Bronchial epithelial cell (primary cell): ENCODE measurements around the gene ACSF2. TPM values are rescaled to one million over a fixed set of nuclear protein-coding genes. Genes with fewer than 3 reads are reported as not detected.

Experiments
- DNase-seq: peaks from one replicate; pipeline ENCODE4 v3.0.0-alpha.2; 2010; ENCODE audit warnings: low read depth
- FAIRE-seq: peaks from 2 replicates; lab custom pipeline; 2011; peaks lifted over from hg19 to GRCh38; lab: Jason Lieb, UNC
- H3K27me3 ChIP-seq: 2 replicates; pipeline ENCODE4 v1.5.1; 2011; ENCODE audit warnings: low read length; ENCODE audit not compliant: control insufficient read depth, insufficient read depth
- H3K36me3 ChIP-seq: 2 replicates; pipeline ENCODE4 v1.5.1; 2011; ENCODE audit warnings: low read length; ENCODE audit not compliant: control insufficient read depth, insufficient read depth
- H3K4me3 ChIP-seq: 2 replicates; pipeline ENCODE4 v1.5.1; 2011; ENCODE audit warnings: mild to moderate bottlenecking, low read depth, low read length, control low read depth
- total RNA-seq: library from RNA; depleted of rRNA; stranded (reverse); fragments of >200 nt; gene quantifications from 2 replicates; pipeline ENCODE4 v1.2.1, GENCODE V29; 2014
- TF ChIP-seq, protein P1 (sequence below): IDR thresholded peaks from 2 replicates; pipeline ENCODE4 v1.5.1; 2011; ENCODE audit warnings: mild to moderate bottlenecking, moderate library complexity, low read length, control low read depth, inconsistent platforms; ENCODE audit not compliant: insufficient read depth, severe bottlenecking

Gene ACSF2, protein sequence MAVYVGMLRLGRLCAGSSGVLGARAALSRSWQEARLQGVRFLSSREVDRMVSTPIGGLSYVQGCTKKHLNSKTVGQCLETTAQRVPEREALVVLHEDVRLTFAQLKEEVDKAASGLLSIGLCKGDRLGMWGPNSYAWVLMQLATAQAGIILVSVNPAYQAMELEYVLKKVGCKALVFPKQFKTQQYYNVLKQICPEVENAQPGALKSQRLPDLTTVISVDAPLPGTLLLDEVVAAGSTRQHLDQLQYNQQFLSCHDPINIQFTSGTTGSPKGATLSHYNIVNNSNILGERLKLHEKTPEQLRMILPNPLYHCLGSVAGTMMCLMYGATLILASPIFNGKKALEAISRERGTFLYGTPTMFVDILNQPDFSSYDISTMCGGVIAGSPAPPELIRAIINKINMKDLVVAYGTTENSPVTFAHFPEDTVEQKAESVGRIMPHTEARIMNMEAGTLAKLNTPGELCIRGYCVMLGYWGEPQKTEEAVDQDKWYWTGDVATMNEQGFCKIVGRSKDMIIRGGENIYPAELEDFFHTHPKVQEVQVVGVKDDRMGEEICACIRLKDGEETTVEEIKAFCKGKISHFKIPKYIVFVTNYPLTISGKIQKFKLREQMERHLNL
- 14.7 and 16.6 TPM in 2 replicates for total RNA-seq

DNA sequence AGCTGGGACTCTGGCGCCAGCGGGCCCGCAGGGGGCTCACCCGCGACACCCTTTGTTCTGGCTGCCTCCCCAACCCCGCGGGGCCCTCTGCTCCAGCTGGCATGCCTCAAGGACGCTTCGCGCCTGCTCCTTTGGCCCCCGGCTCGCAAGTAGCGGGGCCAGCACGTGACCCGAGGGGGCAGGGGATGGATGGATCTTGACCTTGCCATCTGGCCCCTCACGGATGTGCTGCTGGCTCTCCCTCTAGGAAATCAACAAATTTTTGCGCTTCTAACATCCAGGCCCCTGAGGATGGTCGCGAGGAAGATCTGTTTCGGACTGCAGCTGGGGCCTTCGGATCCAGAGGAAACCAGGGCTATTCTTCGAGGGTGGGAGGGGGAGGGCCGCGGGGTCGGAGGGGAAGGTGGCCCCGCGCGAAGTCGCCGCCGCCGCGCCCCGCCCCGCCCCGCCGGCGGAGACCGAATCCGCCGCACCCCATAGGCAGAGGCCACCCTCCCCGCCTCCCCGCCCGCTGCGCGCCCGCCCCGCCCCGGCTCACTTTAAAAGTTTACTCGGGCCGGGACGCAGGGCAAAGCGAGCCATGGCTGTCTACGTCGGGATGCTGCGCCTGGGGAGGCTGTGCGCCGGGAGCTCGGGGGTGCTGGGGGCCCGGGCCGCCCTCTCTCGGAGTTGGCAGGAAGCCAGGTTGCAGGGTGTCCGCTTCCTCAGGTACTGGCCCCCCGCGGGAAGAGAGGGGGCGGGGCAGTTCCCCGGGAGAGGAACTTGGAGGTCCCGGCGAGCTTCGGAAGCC is at the start of gene ACSF2:
Gene ACSF2 (plus strand): TSS at position 537 of the 790 bp plus-strand sequence. CDS start 44 bp downstream, at position 581.
- Histone ChIP-seq H3K4me3 (peak within 1 kb of the TSS; percentile 54), H3K27me3 (no peaks in the 10 kb centered on the region), H3K36me3 (no peaks in the 10 kb centered on the region)
- TF ChIP-seq, protein P1, sequence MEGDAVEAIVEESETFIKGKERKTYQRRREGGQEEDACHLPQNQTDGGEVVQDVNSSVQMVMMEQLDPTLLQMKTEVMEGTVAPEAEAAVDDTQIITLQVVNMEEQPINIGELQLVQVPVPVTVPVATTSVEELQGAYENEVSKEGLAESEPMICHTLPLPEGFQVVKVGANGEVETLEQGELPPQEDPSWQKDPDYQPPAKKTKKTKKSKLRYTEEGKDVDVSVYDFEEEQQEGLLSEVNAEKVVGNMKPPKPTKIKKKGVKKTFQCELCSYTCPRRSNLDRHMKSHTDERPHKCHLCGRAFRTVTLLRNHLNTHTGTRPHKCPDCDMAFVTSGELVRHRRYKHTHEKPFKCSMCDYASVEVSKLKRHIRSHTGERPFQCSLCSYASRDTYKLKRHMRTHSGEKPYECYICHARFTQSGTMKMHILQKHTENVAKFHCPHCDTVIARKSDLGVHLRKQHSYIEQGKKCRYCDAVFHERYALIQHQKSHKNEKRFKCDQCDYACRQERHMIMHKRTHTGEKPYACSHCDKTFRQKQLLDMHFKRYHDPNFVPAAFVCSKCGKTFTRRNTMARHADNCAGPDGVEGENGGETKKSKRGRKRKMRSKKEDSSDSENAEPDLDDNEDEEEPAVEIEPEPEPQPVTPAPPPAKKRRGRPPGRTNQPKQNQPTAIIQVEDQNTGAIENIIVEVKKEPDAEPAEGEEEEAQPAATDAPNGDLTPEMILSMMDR = no peak
- DNase-seq = no peak
- no peak for FAIRE-seq

DNA sequence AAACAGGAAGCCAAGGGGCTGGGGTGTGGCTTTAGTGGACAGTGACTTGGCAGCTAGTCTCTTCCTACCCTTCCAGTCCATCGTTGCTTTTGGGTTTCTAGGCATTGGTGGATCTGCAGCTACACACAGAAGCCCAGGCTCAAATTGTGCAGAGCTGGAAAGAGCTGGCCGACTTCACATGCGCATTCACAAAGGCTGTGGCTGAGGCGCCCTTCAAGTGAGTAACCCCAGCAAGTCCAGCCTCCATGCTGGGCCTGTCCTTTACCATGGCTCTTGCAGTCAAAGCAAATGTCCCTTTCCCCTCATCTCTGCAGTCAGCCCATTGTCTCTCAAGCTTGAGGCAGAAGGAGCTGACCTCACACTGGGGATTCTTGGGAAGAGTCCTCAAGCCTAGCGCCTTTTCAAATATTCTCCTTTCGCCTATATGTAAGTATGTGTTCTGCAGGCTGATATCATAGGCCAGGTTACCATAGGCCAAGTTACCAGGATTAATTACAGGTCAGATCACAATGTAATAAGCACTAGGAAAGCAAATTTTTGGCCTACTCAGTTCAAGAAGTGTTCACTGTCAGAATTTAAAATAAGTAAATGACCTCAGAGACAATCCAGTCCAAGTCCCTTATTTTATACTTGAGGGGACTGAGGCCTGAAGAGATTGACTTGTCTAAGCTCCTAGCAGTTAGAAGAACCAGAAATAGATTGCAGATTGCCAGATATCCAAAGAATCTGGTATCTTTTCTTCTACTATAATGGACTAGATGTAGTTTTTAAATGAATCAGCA is 46.5 kb upstream of the ACSF2 start:
- DNase-seq = no peak
- no peak for FAIRE-seq
- no peak overlapping the region for H3K4me3 ChIP-seq
- no peaks in the 10 kb centered on the region for H3K27me3 ChIP-seq
- TF ChIP-seq, protein P1 = no peak
- peaks cover 15% of the 10 kb centered on the region for H3K36me3 ChIP-seq

DNA sequence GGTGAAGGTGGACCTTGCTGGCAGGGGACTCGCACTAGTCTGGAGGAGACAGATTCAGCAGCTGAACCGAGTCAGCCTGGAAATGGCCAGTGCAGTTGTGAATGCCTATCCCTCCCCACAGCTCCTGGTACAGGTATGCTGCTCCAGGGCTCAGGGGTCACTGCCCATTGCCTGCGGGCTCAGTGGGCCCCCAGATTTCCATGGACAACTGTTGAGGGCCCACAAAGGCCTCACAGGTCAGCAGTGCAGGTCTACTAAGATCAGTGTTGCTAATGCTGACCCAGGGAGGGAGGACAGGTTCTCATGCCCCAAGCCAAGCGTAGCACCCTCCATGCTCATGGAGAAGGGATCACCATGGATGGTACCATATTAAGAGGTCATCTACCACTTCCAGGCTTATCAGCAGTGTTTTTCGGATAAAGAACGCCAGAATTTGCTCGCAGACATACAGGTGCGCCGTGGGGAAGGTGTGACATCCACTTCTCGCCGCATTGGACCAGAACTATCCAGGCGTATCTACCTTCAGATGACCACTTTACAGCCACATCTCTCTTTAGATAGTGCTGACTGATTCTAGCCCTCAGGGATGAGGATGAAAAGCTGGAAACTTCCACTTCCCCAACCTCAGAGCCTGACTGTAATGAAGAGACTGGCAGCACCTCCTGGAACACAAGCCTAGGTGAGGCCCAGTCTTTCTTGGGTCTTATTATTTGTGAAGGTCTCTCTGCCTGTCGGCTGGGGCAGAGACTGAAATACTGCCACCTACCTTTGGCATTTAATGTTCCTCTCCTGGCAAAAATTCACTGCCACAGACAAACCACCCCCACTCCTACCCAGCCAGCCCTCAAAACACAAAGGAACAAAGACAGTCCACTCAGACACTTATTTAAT is 45.4 kb upstream of the ACSF2 start:
- Histone ChIP-seq H3K27me3 (no peaks in the 10 kb centered on the region), H3K4me3 (no peak overlapping the region), H3K36me3 (peaks cover 22% of the 10 kb centered on the region)
- TF ChIP-seq, protein P1 = peak; percentile 34
- FAIRE-seq = peak; percentile 77
- peak; percentile 15 for DNase-seq

DNA sequence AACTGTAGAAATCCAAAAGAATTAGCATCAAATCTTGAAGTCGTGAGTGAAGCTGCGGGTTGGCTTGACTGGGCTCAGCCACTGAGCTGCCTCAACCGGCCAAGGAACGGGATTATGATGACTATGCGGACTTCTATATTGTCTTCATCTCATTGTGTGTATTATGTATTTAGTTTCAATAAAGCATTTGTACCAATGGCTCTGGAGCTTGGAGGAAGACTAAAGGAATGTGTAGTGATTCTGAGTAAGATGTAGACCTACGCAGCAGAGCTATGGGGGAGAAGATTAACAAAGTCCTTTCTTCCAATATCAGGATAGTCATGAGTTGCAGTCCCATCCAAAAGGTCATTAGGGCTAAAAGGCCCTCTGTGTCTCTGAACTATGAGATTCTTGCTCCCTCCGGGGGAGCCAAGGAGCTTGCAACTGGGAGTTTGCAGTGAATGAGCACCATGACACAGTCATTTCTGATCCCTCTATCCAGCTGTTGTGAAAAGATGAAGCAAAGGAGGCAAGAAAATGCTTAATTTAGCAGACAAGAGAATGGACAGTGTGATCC is 44.7 kb upstream of the ACSF2 start:
- TF ChIP-seq, protein P1 = no peak
- Histone ChIP-seq H3K27me3 (no peaks in the 10 kb centered on the region), H3K36me3 (peaks cover 24% of the 10 kb centered on the region), H3K4me3 (no peak overlapping the region)
- DNase-seq (no peak), FAIRE-seq (no peak)

DNA sequence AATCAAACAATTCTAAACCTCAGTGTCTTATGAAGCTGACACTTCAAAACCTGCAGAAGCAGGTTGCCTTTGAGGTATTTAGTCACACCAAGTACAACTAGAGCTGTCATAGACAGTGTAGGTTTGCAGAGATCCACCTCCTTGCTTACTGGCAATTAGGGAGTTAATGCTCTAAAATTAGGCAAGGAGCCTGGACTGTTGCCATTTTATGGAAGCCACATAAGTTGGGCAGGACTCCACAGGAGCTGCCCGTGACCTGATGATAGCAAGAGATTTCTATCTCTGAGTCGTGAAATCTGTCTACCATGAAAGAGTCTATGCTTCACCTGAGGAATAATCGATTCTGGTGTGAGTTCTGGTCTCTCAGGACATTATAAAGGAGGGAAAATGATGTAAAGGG is 44.1 kb upstream of the ACSF2 start:
- no peak for FAIRE-seq
- no peak overlapping the region for H3K4me3 ChIP-seq
- TF ChIP-seq, protein P1 = no peak
- no peaks in the 10 kb centered on the region for H3K27me3 ChIP-seq
- peaks cover 28% of the 10 kb centered on the region for H3K36me3 ChIP-seq
- no peak for DNase-seq
